ENCODE results near the gene PCNX1.

The PCNX1 gene

DNA sequence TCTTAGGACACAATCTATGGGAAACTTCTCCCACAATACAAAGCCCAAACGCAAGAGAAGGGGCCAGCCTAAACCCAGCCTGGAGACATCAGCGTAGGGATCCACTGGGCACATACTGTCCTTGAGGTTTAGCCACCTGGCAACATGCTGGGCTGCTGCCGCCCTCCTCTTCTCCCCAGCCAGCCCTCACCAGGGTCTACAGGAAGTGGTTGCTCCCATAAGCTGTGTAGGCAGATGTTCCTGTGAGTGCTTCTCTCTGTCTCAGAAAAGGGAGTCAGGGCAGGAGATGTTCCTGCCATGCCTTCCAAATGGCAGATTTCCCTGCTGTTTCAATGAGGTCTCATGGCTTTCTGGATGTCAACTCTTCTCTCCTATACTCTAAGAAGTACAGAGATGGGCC is 241.4 kb downstream of the PCNX1 start:
- Histone ChIP-seq H3K9me3 (ENCODE audit: control insufficient read depth, low read length) (no peaks in the 10 kb centered on the region), H3K4me1 (peaks cover 1% of the 10 kb centered on the region)
- TF ChIP-seq, protein P1, sequence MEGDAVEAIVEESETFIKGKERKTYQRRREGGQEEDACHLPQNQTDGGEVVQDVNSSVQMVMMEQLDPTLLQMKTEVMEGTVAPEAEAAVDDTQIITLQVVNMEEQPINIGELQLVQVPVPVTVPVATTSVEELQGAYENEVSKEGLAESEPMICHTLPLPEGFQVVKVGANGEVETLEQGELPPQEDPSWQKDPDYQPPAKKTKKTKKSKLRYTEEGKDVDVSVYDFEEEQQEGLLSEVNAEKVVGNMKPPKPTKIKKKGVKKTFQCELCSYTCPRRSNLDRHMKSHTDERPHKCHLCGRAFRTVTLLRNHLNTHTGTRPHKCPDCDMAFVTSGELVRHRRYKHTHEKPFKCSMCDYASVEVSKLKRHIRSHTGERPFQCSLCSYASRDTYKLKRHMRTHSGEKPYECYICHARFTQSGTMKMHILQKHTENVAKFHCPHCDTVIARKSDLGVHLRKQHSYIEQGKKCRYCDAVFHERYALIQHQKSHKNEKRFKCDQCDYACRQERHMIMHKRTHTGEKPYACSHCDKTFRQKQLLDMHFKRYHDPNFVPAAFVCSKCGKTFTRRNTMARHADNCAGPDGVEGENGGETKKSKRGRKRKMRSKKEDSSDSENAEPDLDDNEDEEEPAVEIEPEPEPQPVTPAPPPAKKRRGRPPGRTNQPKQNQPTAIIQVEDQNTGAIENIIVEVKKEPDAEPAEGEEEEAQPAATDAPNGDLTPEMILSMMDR (IDR thresholded peaks at IDR 0.05): no peak

DNA sequence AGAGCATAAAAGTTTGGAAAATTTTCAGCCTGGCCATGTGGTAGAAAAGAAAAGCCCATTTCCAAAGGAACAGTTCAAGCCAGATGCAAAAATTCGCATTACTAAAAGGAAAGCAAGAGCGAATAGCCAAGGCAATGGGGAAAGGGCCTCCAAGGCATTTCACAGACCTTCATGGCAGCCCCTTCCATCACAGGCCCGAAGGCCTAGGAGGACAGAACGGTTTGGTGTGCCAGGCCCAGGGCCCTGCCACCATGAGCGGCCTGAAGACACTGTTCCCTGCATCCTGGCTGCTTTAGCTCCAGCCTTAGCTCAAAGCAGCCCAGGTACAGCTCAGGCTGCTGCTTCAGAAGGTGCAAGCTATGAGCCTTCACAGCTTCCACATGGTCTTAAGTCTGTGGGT is 243.5 kb downstream of the PCNX1 start:
- H3K27me3 ChIP-seq (ENCODE audit: control insufficient read depth, insufficient read depth, low read length): no peaks in the 10 kb centered on the region
- TF ChIP-seq, protein P1 (IDR thresholded peaks at IDR 0.05): no peak
- no peak overlapping the region for H3K9ac ChIP-seq
- H3K79me2 ChIP-seq: no peaks in the 10 kb centered on the region
- H2AFZ ChIP-seq: no peak overlapping the region
- no peak overlapping the region for H3K27ac ChIP-seq
- no peaks in the 10 kb centered on the region for H3K9me3 ChIP-seq (ENCODE audit: control insufficient read depth, low read length)
- H3K4me1 ChIP-seq: no peaks in the 10 kb centered on the region
- no peaks in the 10 kb centered on the region for H3K36me3 ChIP-seq (ENCODE audit: control insufficient read depth, insufficient read depth, low read length)
- H3K4me3 ChIP-seq (ENCODE audit: low read depth, low read length): no peak overlapping the region
- H3K4me2 ChIP-seq (ENCODE audit: low read length): no peak overlapping the region

More for the DNA sequence above, 241.4 kb downstream of the PCNX1 start:
- no peaks in the 10 kb centered on the region for H3K27me3 ChIP-seq (ENCODE audit: control insufficient read depth, insufficient read depth, low read length)
- no peak overlapping the region for H2AFZ ChIP-seq
- H3K4me2 ChIP-seq (ENCODE audit: low read length): no peak overlapping the region
- no peaks in the 10 kb centered on the region for H3K36me3 ChIP-seq (ENCODE audit: control insufficient read depth, insufficient read depth, low read length)
- no peak overlapping the region for H3K27ac ChIP-seq
- H3K4me3 ChIP-seq (ENCODE audit: low read depth, low read length): no peak overlapping the region
- no peaks in the 10 kb centered on the region for H3K79me2 ChIP-seq
- H3K9ac ChIP-seq: no peak overlapping the region

DNA sequence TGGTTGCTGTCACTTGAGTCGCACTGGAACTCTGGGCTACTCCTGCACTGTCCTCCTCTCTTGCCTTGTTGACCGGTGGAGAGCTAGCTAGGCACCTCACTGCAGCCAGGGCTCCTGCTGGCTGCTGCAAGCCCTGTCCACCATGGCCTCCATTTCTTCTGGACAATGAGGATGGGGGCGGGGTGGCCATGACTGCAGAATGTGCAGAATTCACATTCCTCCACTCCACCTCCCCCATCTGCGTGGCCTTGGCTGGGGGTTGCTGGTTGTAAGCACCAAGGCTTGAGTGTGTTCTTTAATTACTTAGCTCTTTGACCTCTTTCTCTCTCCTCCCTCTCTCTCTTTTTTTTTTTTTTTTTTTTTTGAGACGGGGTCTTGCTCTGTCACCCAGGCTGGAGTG is 248.5 kb downstream of the PCNX1 start:
- H3K79me2 ChIP-seq: no peaks in the 10 kb centered on the region
- H3K9ac ChIP-seq: no peak overlapping the region
- no peak overlapping the region for H3K4me2 ChIP-seq (ENCODE audit: low read length)
- no peaks in the 10 kb centered on the region for H3K4me1 ChIP-seq
- H3K27ac ChIP-seq: no peak overlapping the region
- no peak overlapping the region for H3K4me3 ChIP-seq (ENCODE audit: low read depth, low read length)
- H2AFZ ChIP-seq: no peak overlapping the region
- no peaks in the 10 kb centered on the region for H3K27me3 ChIP-seq (ENCODE audit: control insufficient read depth, insufficient read depth, low read length)
- H3K36me3 ChIP-seq (ENCODE audit: control insufficient read depth, insufficient read depth, low read length): no peaks in the 10 kb centered on the region
- no peaks in the 10 kb centered on the region for H3K9me3 ChIP-seq (ENCODE audit: control insufficient read depth, low read length)
- TF ChIP-seq, protein P1 (IDR thresholded peaks at IDR 0.05): no peak

DNA sequence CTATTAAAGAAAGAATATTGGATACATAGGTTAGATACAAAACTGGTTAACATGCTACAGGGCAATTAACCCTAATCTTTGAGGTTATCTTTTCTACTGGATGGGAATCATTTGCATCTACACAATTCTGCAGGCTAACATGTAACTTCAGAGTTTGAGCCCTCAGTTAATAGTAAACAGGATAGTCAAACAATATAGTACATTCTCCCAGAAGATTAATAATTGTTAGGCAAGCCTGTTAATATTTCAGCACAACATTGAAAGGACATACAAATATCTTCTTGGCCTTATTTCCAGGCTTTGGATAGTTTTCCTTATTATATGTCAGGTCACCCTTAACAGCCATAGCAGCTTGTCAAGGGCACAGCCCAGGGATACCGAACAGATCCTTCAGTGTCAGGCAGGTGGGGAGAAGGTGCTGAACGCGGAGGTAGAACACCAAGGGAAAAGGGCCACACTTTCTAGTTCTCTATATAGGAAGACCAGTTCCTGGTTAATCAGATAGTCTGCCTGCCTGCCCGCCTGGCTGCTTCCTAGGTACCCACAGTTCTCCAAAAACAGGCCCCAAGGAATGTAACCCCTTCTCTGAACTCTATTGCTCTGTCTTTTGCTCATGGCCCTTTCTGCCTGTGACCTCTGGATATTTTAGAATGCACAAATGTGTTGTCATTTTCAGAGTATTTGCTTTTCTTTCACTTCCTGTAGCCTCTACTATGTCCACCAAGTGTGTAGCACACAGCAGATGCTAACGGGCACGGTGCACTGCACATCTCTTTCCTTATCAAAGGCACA is 256.0 kb downstream of the PCNX1 start:
- Histone ChIP-seq H3K4me3 (ENCODE audit: low read depth, low read length) (no peak overlapping the region), H2AFZ (peak overlapping the region; percentile 82), H3K79me2 (no peaks in the 10 kb centered on the region), H3K4me2 (ENCODE audit: low read length) (no peak overlapping the region), H3K36me3 (ENCODE audit: control insufficient read depth, insufficient read depth, low read length) (no peaks in the 10 kb centered on the region), H3K9me3 (ENCODE audit: control insufficient read depth, low read length) (no peaks in the 10 kb centered on the region), H3K27ac (peak overlapping the region; percentile 59), H3K27me3 (ENCODE audit: control insufficient read depth, insufficient read depth, low read length) (no peaks in the 10 kb centered on the region), H3K9ac (no peak overlapping the region), H3K4me1 (peaks cover 32% of the 10 kb centered on the region)
- TF ChIP-seq, protein P1 (IDR thresholded peaks at IDR 0.05): no peak

All from parathyroid adenoma (tissue), 2 donors.